GM21515 (cell line): ENCODE measurements around the gene SIGLEC15.
"Not testable (repeated sequence)": the region's sequence is repeated elsewhere in the genome, so short reads cannot be mapped to it uniquely, and the experiment has no call there.

Experiments
- ATAC-seq: cut with Tn5 transposase; IDR thresholded peaks from one replicate; pipeline ENCODE4 v1.9.1; 2021; ENCODE audit not compliant: unreplicated experiment

The SIGLEC15 gene, protein sequence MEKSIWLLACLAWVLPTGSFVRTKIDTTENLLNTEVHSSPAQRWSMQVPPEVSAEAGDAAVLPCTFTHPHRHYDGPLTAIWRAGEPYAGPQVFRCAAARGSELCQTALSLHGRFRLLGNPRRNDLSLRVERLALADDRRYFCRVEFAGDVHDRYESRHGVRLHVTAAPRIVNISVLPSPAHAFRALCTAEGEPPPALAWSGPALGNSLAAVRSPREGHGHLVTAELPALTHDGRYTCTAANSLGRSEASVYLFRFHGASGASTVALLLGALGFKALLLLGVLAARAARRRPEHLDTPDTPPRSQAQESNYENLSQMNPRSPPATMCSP

GRCh38 chr18:45825258-45826044 is at the start of gene SIGLEC15:
TSS of gene SIGLEC15 (plus strand) at chr18:45825675. CDS start at chr18:45825729, 54 bp downstream.
- no peak for ATAC-seq

DNA sequence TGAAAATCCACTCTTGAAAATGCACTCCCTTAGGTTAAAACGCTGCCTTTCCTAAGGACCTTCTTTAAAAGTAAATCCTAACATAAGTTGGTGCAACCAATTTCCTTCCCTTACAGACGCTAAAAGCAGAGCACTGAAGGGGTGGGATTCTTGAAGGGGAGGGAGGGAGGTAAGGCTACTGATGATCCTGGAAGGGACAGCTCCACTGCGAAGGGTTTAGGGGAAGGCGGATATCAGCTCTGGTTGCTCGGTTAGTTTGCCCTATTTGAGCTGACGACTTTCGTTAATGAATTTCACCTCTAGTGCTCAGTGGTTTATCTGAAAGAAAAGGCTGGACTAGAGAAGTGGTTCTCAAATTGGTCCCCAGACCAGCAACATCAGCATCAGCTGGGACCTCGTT is 49.7 kb upstream of the SIGLEC15 start:
- ATAC-seq = no peak

- no peak for ATAC-seq
Observed at GRCh38 chr18:45777393-45777792, 48.1 kb upstream of the SIGLEC15 start.

DNA sequence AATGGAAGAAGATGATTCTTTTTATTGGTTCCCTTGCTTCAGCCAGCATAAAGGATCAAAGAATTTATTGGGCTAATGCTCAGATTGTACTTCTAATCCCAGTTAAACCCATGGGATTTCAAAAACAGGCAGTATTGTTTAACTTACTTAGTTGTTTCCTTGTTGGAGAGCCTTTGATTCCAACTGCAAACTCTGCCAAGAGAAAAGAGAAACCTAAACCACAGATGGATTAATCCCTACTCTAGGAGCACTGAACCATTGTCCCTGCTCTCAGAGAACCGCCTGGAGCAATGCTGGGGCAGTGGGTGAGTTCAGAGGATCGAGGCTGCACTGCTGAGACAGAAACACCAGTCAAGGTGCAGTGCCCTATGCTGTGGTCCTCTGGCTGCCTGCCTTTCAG is 44.9 kb upstream of the SIGLEC15 start:
- no peak for ATAC-seq

DNA sequence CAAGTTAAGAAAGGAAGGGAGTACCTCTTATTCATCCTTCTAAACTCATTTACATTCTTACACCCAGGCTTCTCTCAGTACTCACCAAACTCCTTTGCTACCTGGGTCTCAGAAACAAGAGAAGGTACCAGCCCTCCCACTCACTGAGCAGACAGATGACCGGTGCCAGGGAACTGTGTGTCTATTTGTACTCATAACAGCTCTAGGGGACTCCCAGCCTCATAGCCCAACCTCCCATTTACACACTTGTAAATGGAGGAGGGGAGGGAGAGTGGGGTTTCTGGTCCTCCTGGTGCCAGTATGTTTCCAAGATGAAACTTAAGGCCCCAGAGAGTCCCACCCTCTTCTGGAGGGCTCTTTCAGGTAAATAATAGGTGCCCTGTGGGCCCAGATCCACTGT is 42.8 kb upstream of the SIGLEC15 start:
- ATAC-seq = no peak

DNA sequence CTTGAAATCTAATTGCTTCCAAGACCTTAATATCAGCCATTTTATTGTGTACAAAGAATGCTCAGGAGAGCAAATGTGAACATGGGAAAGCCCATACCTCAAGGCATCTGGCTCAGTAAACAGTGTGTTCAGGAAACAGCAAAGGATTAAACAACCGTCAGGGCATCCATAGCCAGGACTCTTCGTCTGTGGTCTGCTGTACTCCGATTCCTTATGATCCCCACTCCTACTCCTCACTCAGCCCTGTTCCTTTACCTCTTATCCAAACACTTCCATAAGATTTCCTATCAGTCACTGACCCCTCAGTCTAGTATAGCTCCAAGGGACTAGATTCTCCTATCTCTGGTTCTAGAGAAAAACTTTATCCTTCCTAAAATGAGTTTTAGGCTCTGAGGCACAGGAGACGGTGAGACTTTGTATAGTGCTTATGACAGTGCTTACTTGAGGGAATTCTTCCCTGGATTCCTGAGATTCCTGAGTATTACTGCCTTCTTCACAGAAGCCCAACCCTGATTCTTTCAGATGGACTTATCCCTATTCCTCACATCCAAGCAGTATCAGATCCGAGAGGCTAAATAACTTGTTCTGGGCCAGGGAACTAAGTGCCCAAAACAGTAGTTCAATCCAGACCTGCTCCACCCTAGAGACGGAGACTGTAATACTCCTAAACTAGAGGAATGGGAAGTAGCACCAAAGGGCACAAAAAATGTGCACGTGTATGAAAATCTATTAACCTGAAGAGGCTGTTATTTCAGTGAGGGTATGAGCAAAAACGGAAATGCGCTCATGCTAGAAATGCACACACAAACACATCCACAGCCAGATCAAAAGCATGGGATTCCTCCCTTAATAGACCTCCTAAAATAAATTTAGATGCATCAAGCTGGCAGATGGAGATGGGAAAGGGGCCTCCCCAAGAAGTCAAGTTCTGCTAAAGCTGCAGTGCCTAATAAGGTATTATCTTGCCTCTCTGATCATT is 42.1 kb upstream of the SIGLEC15 start:
- no peak for ATAC-seq

GRCh38 chr18:45785134-45785533 is 40.3 kb upstream of the SIGLEC15 start:
- ATAC-seq = no peak

GRCh38 chr18:45786941-45787340 is 38.5 kb upstream of the SIGLEC15 start:
- no peak for ATAC-seq

DNA sequence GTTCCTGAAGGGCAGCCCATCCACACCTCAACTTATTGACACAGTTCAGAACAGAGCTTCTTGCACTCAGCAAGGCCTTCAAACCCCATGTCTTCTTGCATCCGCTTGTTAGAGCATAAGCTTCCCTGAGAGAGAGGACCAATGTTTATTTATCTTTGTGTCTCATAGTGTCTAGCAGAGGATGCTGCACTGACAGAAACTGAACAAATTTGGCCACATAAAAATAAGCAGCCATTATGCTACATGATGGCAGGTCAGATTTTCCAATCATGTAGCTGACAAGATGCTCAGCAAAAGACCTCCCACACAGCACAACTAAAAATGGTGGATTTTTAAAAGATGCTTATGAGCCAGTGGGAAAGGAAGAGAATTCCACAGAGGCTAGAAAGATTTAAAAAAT is 38.1 kb upstream of the SIGLEC15 start:
- ATAC-seq = no peak

- no peak for ATAC-seq
Observed at GRCh38 chr18:45788861-45789260, 36.6 kb upstream of the SIGLEC15 start.

- no peak for ATAC-seq
Observed at GRCh38 chr18:45792506-45793263, 32.8 kb upstream of the SIGLEC15 start.

- ATAC-seq = no peak
Observed at GRCh38 chr18:45793264-45793965, 32.1 kb upstream of the SIGLEC15 start.

- no peak for ATAC-seq
Observed at GRCh38 chr18:45801416-45802004, 24.0 kb upstream of the SIGLEC15 start.

DNA sequence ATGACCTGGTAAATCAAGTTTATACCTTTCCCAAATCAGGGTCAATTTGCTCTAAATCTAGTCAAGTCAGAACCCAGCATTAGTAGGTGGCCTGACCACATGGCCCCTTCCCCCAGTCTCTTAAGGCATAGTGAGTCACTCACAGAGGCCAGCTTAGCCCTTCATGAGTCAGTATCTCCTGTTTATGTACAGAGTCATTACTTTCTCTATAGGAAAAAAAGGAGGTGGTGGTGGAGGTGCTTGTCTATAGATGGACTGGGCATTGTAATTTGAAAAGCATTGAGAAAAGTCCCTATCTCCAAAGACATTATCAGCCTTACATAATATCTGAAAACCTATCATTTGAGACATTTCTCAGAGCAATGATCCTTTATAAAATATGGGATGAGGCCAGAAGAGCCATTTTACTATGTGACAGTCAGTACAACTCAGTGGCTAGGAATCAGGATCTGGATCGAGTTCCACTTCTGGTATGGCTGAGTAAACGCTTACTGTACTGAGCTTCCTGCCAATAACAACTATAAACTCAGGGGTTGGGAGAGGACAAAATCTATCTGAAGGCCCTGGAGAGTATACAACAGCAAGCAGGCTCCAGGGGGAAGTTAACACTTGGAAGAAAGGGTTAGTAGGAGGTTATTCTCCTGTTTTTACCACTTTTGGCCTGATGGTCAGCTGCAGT is 22.5 kb upstream of the SIGLEC15 start:
- no peak for ATAC-seq

GRCh38 chr18:45805551-45805950 is 19.9 kb upstream of the SIGLEC15 start:
- ATAC-seq = no peak

- ATAC-seq = no peak
Observed at GRCh38 chr18:45806226-45806625, 19.2 kb upstream of the SIGLEC15 start.

DNA sequence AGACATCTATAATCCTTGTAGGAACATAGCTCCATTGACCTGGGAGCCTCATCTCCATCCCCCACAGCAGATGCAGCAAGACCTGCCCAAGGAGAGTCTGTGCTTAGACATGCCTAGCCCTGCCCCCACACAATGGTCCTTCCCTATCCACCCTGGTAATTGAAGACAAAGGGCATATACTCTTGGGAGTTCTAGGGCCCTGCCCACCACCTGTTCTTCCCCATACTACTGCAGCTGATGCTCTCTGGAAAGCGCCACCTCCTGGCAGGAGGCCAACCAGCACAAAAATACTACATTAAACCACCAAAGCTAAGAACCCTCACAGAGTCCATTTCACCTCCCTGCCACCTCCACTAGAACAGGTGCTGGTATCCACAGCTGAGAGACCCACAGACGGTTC is 18.3 kb upstream of the SIGLEC15 start:
- ATAC-seq = not testable (repeated sequence)

DNA sequence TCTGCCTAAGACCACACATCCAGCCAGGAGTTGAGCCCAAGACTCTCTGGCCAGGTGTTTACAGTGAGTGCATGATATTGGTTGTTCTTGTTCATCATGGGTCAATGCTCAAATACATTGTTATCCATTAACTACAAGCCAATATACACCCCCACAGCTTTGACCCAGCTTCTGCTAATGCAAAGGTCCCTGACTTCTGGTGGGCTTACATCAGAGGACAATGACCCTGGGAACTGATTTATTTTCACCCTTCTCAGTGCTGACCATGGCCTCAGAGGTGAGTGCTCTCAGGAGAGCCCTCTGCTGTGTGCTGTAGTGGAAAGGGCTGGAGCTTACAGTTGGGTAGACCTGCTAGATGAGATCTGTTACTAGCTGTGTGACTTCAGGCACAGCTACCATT is 10.7 kb upstream of the SIGLEC15 start:
- not testable (repeated sequence) for ATAC-seq

DNA sequence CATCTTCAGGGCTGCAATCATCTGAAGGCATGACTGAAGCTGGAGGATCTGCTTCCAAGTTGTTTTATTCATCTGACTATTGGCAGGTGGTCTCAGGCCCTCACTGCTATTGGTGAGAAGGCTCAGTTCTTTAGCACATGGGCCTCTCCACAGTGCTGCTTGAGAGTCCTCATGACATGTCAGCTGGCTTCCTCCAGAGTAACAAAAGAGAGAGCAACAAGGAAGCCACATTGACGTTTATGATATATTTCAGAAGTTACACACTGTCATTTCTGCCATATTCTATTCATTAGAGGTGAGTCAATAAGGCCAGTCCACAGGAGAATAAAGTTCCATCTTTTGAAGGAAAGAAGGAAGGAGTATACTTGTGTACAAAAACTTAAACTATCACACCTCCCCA is 7.9 kb upstream of the SIGLEC15 start:
- ATAC-seq = no peak
